Neuron (in vitro differentiated cells): ENCODE data around the gene CDK5RAP3.
"Not testable (repeated sequence)": the region's sequence is repeated elsewhere in the genome, so short reads cannot be mapped to it uniquely, and the experiment has no call there.

Experiments
- H2AFZ ChIP-seq: one replicate; pipeline ENCODE4 v1.6.1; 2013; ENCODE audit warnings: low read depth, mild to moderate bottlenecking, inconsistent platforms, low read length, moderate library complexity
- H3K27me3 ChIP-seq: one replicate; pipeline ENCODE4 v1.6.1; 2013; ENCODE audit warnings: low read length; ENCODE audit not compliant: insufficient read depth
- H3K36me3 ChIP-seq: one replicate; pipeline ENCODE4 v1.6.1; 2013; ENCODE audit warnings: low read length; ENCODE audit not compliant: insufficient read depth
- H3K4me1 ChIP-seq: one replicate; pipeline ENCODE4 v1.6.1; 2013; ENCODE audit warnings: low read length; ENCODE audit not compliant: insufficient read depth
- H3K4me3 ChIP-seq: 2 replicates; pipeline ENCODE4 v1.5.1; 2013; ENCODE audit warnings: mild to moderate bottlenecking, low read length, moderate library complexity
- H3K9me3 ChIP-seq: one replicate; pipeline ENCODE4 v1.6.1; 2013; ENCODE audit warnings: low read length

CDK5RAP3 gene

DNA sequence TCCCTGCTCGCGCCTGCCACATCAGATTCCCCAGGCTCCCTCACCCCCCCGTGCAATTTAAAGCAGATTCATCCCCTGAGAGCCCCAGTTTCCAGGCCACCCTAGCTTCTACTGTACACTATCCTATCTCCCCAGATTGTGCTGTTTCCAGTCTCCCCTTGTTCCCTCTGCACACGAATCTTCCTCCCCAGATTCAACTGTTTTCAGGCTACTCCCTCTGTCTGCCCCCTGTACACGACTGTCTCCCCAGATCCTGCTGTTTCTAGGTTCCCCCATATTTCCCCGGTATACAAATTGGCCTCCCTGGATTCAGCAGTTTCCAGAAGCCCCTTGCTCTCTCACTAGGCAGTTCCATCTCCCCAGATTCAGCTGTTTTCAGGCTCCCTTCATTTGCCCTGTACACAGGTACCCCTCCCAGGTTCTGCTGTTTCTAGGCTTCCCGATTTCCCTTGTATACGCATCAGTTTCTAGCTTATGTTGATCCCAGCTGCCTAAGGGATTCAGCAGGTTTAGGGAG is 43.7 kb downstream of the CDK5RAP3 start:
- Histone ChIP-seq H3K36me3 (no peaks in the 10 kb centered on the region), H2AFZ (no peak overlapping the region), H3K4me3 (peak overlapping the region; percentile 48), H3K4me1 (peaks cover 54% of the 10 kb centered on the region), H3K27me3 (no peaks in the 10 kb centered on the region), H3K9me3 (no peaks in the 10 kb centered on the region)

DNA sequence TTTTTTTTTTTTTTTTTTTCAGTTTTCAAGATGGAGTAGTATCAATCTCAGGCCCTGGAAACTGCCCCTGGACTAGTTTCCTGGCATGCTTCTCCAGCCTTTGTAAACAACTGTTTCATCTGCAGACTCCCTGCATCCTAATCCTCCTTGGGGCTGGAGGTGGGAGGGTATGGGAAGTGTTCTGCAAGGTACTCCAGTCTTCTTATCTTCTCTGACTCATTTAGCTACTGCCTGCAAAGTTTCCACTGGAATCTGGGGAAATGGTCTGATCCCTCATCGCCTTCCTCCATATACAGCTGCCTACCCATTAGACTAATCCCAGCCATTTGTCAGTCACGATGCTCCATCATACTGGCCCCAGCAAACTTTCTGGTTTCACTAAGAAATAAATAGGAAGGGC is 45.2 kb downstream of the CDK5RAP3 start:
- no peak overlapping the region for H3K4me3 ChIP-seq
- H2AFZ ChIP-seq, result no peak overlapping the region
- peaks cover 51% of the 10 kb centered on the region for H3K4me1 ChIP-seq
- no peaks in the 10 kb centered on the region for H3K36me3 ChIP-seq
- H3K9me3 ChIP-seq, result no peaks in the 10 kb centered on the region
- H3K27me3 ChIP-seq, result no peaks in the 10 kb centered on the region

DNA sequence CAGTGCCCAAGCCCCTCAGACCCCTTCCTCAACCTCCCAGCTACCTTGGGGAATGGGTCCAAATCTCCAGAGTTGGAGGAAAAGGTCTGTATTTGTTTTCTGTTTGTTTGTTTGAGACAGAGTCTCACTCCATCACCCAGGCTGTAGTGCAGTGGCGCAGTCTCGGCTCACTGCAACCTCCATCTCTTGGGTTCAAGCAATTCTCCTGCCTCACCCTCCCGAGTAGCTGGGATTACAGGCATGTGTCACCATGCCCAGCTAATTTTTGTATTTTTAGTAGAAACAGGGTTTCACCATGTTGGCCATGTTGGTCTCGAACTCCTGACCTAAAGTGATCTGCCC is 46.9 kb downstream of the CDK5RAP3 start:
- not testable (repeated sequence) for H3K4me3 ChIP-seq, H3K27me3 ChIP-seq, H2AFZ ChIP-seq, H3K9me3 ChIP-seq, H3K36me3 ChIP-seq
- H3K4me1 ChIP-seq, result peaks cover 40% of the 10 kb centered on the region

DNA sequence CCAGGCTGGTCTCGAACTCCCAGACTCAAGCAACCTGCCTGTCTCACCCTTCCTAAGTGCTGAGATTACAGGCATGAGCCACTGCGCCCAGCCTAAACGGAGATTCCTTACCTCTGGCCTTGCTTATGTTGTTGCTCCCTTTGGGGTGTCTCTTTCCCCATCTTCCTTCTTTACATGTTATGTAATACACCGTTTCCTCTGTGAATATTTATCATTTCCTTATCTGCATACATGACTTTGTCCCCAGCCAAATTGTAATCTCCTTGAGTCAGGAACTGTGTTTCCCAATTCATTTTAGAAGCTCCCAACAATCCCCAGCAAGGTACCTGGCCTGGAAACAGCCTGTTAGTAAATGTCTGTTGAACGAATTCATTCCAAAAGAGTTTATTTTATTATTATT is 51.0 kb downstream of the CDK5RAP3 start:
- Histone ChIP-seq H3K27me3 (no peaks in the 10 kb centered on the region), H3K4me1 (peaks cover 36% of the 10 kb centered on the region), H3K9me3 (no peaks in the 10 kb centered on the region), H2AFZ (no peak overlapping the region), H3K36me3 (no peaks in the 10 kb centered on the region), H3K4me3 (no peak overlapping the region)

DNA sequence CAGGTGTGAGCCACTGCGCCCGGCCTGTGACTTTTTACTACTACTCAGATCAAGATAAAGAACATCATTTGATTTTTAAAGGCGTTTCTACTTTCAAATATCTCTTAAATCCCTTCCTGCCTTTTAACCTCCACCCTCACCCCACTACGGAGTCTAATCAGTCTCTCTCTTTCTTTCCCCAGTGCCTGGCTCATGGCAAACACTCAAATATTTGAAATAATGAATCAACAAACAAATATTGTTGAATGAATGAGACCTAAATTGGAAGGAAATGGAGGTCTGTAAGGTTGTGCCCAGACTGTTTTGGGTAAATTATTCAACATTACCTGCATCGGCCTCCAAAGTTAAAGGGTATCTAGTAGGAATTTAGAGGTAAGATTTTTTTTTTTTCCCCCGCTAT is 52.0 kb downstream of the CDK5RAP3 start:
- no peaks in the 10 kb centered on the region for H3K36me3 ChIP-seq
- no peak overlapping the region for H2AFZ ChIP-seq
- no peak overlapping the region for H3K4me3 ChIP-seq
- peaks cover 37% of the 10 kb centered on the region for H3K4me1 ChIP-seq
- no peaks in the 10 kb centered on the region for H3K9me3 ChIP-seq
- no peaks in the 10 kb centered on the region for H3K27me3 ChIP-seq

DNA sequence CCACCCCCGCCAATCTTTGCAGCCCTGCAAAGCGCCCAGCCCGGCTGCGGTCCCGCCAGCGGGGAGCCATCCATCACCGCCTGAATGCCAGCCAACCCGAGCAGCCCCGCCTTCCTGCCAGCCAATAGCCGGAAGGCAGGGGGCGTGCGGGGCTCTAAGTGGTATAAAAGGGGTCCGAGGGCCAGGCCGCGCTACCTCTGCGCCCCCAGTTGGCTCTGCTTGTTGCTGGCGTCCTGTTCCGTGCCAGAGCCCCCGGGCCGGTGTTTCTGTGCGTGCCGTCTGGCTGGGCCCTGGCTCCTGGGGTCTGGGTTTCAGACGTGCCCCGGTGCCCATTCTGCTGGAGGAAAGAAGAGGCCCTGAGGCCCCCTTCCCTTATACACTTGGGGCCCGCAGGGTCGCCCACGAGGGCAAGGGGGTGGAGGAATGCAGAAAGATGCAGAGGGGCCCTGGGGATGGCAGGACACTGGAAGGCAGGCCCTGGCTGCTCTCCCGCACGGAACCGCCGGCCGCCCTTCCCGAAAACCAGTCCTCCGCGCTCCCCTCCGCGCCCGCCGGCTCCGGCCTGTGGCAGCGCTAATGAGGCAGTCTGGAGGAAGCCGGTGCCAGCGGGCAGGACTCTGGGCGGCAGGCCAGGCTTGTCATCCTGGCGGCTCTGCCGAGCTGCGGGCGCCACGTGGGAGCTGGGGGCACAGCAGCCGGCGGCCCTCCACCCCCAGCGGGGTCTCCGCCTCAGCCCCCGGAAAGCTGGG is 52.7 kb downstream of the CDK5RAP3 start:
- Histone ChIP-seq H3K27me3 (no peaks in the 10 kb centered on the region), H3K9me3 (no peaks in the 10 kb centered on the region)

DNA sequence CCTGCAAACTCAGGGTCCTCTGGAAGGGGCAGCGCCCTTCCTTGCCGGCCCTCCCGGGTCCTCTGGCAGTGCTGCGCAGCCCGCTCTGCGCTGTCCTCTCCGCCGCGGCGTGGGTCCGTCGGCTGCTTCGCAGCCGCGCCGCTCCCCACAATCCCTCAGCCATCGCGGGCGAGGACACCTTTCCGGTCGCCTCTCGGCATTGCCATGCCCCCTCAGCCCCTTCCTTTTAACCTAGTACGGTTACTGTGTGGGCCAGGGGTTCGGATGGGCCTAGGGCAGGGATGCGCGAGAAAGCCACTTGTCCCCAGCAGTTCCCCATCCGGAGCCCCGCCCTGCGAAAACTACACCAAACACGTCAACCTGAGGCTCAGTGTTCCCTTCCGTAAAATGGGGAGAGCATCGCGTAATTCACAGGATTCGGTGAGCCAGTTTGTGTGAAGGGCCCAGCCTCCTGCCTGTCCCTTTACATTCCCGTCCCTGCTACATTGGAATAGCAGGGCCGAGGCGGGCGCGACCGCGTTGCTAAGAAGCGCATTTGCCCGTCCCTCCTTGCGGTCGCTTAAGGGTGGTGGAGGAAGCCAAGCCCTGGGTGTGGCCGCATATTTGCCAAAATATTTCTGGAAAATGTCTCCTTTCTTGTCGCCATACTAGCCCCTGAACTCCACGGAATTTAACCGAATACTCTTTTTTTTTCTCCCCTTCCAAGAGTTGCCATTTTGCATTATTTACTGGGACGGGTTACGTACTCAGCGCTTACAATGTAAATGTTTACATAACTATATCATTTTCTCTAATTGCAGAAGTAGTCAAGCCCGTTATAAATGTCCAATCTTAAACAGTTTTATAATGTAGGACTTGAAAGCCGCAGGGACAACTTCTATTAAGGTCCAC is 53.5 kb downstream of the CDK5RAP3 start:
- H3K9me3 ChIP-seq, result no peaks in the 10 kb centered on the region
- H3K4me3 ChIP-seq, result peak overlapping the region; percentile 46
- no peaks in the 10 kb centered on the region for H3K36me3 ChIP-seq
- H3K4me1 ChIP-seq, result peaks cover 34% of the 10 kb centered on the region
- H2AFZ ChIP-seq, result peak overlapping the region; percentile 59
- no peaks in the 10 kb centered on the region for H3K27me3 ChIP-seq

More for the DNA sequence above, 52.7 kb downstream of the CDK5RAP3 start:
- Histone ChIP-seq H3K36me3 (no peaks in the 10 kb centered on the region), H2AFZ (peak overlapping the region; percentile 59), H3K4me1 (peaks cover 34% of the 10 kb centered on the region), H3K4me3 (peak overlapping the region; percentile 46)

DNA sequence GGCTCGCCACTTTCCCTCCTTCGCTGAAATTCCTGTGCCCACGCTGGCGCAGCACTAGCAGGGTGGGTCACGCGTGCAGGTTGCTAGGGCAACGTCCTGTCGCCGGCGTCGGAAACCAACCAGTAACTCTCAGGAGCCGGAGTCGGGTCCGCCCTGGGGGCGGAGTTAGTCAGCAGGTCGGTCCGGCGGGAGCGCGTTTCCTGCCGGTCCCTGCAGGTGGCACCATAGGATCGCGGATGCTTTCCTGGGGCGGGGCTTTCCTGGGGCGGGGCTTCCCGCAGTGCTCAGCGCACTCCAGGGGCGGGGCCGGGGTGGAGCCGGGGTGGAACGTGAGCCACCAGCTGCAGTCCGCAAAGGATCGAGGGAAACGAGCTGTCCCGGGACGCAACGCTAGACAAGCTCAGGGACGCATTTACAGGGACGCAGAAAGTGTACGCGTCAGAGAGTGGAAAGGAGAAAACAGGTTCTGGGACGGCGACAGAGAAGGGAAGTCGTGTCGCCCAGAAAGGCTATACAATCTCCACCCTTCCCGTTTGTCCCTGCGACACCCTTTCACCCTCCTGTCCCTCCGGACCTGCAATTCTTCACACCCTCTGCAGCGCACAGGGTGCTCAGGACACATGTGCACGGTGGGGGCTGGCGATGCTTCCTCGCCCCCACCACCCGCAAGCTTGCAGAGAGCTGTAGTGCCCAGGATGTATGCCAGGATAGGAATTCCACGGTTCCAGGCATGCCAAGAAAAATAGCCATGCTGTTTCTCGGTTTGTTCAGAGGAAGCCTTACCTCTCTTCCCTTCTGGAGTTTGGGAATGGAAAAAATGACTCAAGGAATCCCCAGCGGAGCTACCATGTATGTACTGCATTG is 54.4 kb downstream of the CDK5RAP3 start:
- Histone ChIP-seq H3K4me1 (peaks cover 34% of the 10 kb centered on the region), H3K36me3 (no peaks in the 10 kb centered on the region), H2AFZ (peak overlapping the region; percentile 57), H3K27me3 (no peaks in the 10 kb centered on the region), H3K4me3 (peak overlapping the region; percentile 46), H3K9me3 (no peaks in the 10 kb centered on the region)

DNA sequence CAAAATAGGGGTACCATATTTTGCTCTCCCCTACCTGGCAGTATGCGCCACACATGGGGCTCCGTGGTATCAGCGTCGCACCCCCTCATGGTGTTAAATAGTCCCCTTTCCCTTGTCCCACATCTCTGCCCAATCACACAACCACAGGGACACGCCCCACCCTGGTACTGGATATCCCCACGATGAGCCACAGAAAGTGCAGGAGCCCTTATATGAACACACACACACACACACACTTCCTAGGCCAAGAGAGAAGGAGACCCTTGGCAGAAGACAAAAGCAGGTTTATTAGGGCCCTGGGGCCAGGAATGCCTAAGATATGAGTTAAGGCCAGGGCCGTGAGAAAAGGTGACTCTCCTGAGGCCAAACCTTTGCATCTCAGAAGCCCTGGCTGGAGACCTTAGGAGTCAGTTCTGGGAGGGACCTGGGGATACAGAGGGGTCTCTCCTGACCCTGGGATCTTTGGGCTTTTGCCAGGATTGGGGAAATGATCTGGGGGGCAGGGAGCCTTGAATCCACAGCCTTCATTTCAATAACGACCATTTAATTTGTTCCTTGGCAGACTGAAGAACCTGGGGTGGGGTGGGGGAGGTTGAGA is 55.1 kb downstream of the CDK5RAP3 start:
- H3K27me3 ChIP-seq, result no peaks in the 10 kb centered on the region
- H3K4me3 ChIP-seq, result peak overlapping the region; percentile 46
- H3K36me3 ChIP-seq, result no peaks in the 10 kb centered on the region
- peaks cover 34% of the 10 kb centered on the region for H3K4me1 ChIP-seq
- peak overlapping the region; percentile 7 for H2AFZ ChIP-seq
- no peaks in the 10 kb centered on the region for H3K9me3 ChIP-seq

DNA sequence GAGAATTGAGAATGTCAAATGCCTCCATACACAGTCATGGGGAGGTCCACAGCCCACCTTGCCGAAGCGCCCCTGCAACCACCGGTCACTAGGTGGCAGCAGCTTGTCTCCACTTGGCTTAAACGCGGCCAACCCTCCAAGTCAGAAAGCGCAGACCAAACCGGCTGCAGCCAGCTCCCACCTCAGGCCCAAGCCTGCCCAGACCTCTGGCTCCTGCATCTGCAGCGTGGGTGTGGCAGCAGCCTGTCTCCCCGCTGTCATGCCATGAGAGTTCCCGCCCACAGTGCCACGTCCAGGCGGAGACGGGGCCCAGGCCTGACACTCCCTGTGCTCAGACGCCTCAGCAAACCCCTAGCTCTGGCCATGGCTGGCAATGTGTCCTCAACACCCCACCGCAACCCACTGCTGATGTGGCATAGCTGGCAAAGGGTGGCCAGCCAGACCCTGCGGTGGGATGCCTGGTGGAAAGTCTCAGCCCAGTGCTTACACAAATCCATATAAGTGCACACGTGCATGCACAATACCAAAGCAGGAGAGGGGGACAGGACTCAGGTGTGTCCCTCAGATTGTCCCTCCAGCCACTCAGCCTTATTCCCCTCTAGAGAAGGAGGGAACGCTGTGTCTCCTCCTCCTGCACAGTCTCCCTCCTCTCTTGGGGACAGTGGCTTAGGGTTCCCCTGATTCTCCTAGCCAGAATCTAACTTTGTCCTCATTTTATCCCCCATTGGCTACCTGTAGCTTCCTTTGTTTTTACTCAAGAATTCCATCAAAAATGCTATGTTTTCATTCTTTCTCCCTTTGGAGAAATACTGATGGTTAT is 55.8 kb downstream of the CDK5RAP3 start:
- no peaks in the 10 kb centered on the region for H3K9me3 ChIP-seq
- H3K36me3 ChIP-seq, result no peaks in the 10 kb centered on the region
- H3K27me3 ChIP-seq, result no peaks in the 10 kb centered on the region
- peaks cover 34% of the 10 kb centered on the region for H3K4me1 ChIP-seq
- H3K4me3 ChIP-seq, result no peak overlapping the region
- peak overlapping the region; percentile 78 for H2AFZ ChIP-seq

DNA sequence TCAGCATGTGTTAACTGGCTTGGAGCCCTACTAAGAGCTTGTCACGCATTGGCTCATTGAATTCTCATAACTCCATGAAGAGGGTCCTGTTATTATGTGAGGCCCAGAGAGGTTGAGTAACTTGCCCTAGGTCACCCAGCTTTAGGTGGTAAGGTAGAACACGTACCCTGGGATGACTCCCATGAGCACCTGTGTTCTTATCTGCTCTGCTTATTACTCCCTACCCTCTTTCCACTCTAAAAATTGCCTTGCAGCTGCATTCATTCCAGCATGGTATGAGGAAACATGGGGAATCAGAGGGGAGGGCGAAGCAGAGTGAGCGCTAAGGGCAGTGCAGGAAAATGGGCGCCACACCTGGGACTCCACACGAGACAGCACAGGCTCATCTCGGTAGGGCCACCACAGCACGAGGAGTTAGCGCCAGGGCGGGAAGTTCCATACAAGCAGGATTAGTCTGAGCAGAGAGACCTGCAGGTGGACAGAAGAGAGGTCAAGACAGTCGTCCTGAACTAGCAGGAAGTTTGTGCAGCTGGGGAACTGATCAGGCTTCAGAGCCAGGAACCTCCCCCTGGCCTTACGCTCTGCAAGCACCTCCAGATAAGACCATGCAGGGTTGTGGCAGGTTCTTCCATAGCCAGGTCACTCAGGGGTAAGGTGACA is 56.5 kb downstream of the CDK5RAP3 start:
- peaks cover 34% of the 10 kb centered on the region for H3K4me1 ChIP-seq
- H3K9me3 ChIP-seq, result no peaks in the 10 kb centered on the region
- no peaks in the 10 kb centered on the region for H3K36me3 ChIP-seq
- H3K27me3 ChIP-seq, result no peaks in the 10 kb centered on the region
- H3K4me3 ChIP-seq, result no peak overlapping the region
- H2AFZ ChIP-seq, result no peak overlapping the region
